ENCODE results near the gene KCTD20.

KCTD20 gene

GRCh38 chr6:36484736-36485135, 41.9 kb downstream of the KCTD20 start:
- DNase-seq (ENCODE audit: low read depth), result no peak
- H3K4me3 ChIP-seq (ENCODE audit: low read depth, low read length), result no peak overlapping the region
- TF ChIP-seq CTCF (IDR thresholded peaks at IDR 0.05; ENCODE audit: low read depth, low read length, missing control alignments), result no peak

GRCh38 chr6:36487698-36488097, 44.9 kb downstream of the KCTD20 start:
- no peak for TF ChIP-seq CTCF (IDR thresholded peaks at IDR 0.05; ENCODE audit: low read depth, low read length, missing control alignments)
- no peak for DNase-seq (ENCODE audit: low read depth)
- no peak overlapping the region for H3K4me3 ChIP-seq (ENCODE audit: low read depth, low read length)

DNA sequence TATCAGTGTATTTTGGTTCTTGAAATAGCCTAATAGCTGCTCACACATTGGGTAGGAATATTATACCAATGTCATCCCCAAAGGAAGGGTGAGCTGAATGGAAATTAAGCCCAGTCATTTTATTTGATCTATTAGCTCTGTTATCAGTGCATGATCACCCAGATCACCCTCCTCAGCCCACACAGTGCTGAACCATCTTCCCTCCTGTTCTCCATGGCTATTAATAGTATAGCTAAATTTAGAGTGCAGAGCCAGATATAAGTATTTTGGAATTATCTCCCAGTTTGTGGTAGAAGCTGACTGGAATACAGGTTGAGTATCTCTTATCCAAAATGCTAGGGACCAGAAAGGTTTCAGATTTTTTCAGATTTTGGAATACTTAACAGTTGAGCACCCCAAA, 45.4 kb downstream of the KCTD20 start:
- no peak for DNase-seq (ENCODE audit: low read depth)

DNA sequence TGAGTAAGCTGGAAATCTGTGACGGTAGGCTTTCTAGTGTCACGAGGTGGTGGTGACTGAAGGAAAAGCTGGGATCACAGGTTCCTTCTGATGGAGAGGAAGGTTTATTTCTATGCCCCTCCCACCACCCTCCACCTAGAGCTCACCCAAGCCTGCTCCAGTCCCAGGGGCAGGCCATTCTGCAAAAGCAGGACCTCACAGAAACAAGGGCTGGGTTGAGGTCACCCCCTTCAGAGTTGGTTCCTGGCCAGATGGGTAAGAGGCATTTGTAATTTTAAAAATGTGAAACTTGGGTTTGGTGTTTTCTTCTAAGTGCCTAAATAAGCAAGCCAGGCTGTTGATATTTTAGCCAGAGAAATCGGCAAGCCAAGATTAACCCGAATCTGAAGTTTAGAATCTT, 46.6 kb downstream of the KCTD20 start:
- no peak for TF ChIP-seq CTCF (IDR thresholded peaks at IDR 0.05; ENCODE audit: low read depth, low read length, missing control alignments)
- H3K4me3 ChIP-seq (ENCODE audit: low read depth, low read length), result no peak overlapping the region
- no peak for DNase-seq (ENCODE audit: low read depth)

More for the DNA sequence above, 45.4 kb downstream of the KCTD20 start:
- no peak overlapping the region for H3K4me3 ChIP-seq (ENCODE audit: low read depth, low read length)
- TF ChIP-seq CTCF (IDR thresholded peaks at IDR 0.05; ENCODE audit: low read depth, low read length, missing control alignments), result no peak

- no peak for TF ChIP-seq CTCF (IDR thresholded peaks at IDR 0.05; ENCODE audit: low read depth, low read length, missing control alignments)
- H3K4me3 ChIP-seq (ENCODE audit: low read depth, low read length), result no peak overlapping the region
- DNase-seq (ENCODE audit: low read depth), result no peak
These were observed 48.7 kb downstream of the KCTD20 start for GRCh38 chr6:36491378-36491965.

GRCh38 chr6:36492092-36492491, 49.3 kb downstream of the KCTD20 start:
- TF ChIP-seq CTCF (IDR thresholded peaks at IDR 0.05; ENCODE audit: low read depth, low read length, missing control alignments), result no peak
- no peak overlapping the region for H3K4me3 ChIP-seq (ENCODE audit: low read depth, low read length)
- DNase-seq (ENCODE audit: low read depth), result no peak

DNA sequence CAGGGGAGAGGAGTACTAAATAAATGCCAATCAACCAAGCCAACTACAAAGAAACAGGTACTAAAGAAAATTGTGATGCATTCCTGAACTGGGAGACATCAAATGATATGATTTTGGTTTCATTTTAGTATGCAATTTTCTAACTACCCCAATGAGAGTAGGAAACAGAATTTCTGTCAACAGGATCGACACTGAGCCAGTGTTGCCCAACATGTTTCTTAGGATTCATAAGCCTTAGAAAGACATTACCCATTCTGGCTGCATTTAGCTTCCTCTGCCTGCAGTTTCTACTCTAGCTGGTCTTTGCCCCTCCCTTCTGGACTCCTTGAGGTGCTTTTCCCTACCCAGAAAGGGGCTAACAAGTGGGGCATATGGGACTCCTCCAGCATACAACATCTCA, 49.8 kb downstream of the KCTD20 start:
- no peak overlapping the region for H3K4me3 ChIP-seq (ENCODE audit: low read depth, low read length)
- DNase-seq (ENCODE audit: low read depth), result no peak
- TF ChIP-seq CTCF (IDR thresholded peaks at IDR 0.05; ENCODE audit: low read depth, low read length, missing control alignments), result no peak
